ENCODE results near the gene ARAP3.

Gene ARAP3

GRCh38 chr5:141672071-141672840 lies 9.8 kb downstream of the ARAP3 start:
- no peak for DNase-seq (ENCODE audit: low spot score)

- no peak for DNase-seq (ENCODE audit: low spot score)
Measured at GRCh38 chr5:141669520-141669919, 12.5 kb downstream of the ARAP3 start.

GRCh38 chr5:141668601-141669265 lies 13.3 kb downstream of the ARAP3 start:
- DNase-seq (ENCODE audit: low spot score): no peak

- no peak for DNase-seq (ENCODE audit: low spot score)
Measured at GRCh38 chr5:141665995-141666940, 15.8 kb downstream of the ARAP3 start.

GRCh38 chr5:141664733-141665461 lies 17.1 kb downstream of the ARAP3 start:
- DNase-seq (ENCODE audit: low spot score): peak; percentile 83

GRCh38 chr5:141663506-141663905 lies 18.5 kb downstream of the ARAP3 start:
- DNase-seq (ENCODE audit: low spot score): no peak

- DNase-seq (ENCODE audit: low spot score): peak; percentile 63
Measured at GRCh38 chr5:141662028-141662427, 20.0 kb downstream of the ARAP3 start.

GRCh38 chr5:141657937-141658545 lies 24.0 kb downstream of the ARAP3 start:
- DNase-seq (ENCODE audit: low spot score): no peak

GRCh38 chr5:141657404-141657803 lies 24.6 kb downstream of the ARAP3 start:
- DNase-seq (ENCODE audit: low spot score): no peak

GRCh38 chr5:141656396-141656795 lies 25.6 kb downstream of the ARAP3 start:
- DNase-seq (ENCODE audit: low spot score): no peak

- DNase-seq (ENCODE audit: low spot score): no peak
Measured at GRCh38 chr5:141655020-141655419, 27.0 kb downstream of the ARAP3 start.

- DNase-seq (ENCODE audit: low spot score): no peak
Measured at GRCh38 chr5:141654298-141654697, 27.7 kb downstream of the ARAP3 start.

GRCh38 chr5:141651728-141652105 lies 30.3 kb downstream of the ARAP3 start:
- DNase-seq (ENCODE audit: low spot score): no peak

- DNase-seq (ENCODE audit: low spot score): peak; percentile 45
Measured at GRCh38 chr5:141650851-141651727, 30.9 kb downstream of the ARAP3 start, which contains the start of gene FCHSD1. Gene FCHSD1, minus strand, starts transcription at chr5:141651418. Its CDS starts 50 bp downstream, at chr5:141651368.

- DNase-seq (ENCODE audit: low spot score): no peak
Measured at GRCh38 chr5:141649972-141650371, 32.1 kb downstream of the ARAP3 start.

GRCh38 chr5:141649056-141649688 lies 32.9 kb downstream of the ARAP3 start:
- DNase-seq (ENCODE audit: low spot score): no peak

- no peak for DNase-seq (ENCODE audit: low spot score)
Measured at GRCh38 chr5:141647851-141648250, 34.2 kb downstream of the ARAP3 start.

- no peak for DNase-seq (ENCODE audit: low spot score)
Measured at GRCh38 chr5:141647242-141647641, 34.8 kb downstream of the ARAP3 start.

GRCh38 chr5:141646026-141646425 lies 36.0 kb downstream of the ARAP3 start:
- DNase-seq (ENCODE audit: low spot score): no peak
